Raji (cell line): ENCODE data around the gene TM7SF2.
A peak's percentile ranks its signal among the peaks of the same experiment; 100 is the strongest.

Experiments used
- POLR2A ChIP-seq: IDR thresholded peaks from 2 replicates; pipeline ENCODE4 v1.6.1; 2011; ENCODE audit warnings: low read depth, low read length, control low read depth; ENCODE audit not compliant: insufficient read depth

The TM7SF2 gene

GRCh38 chr11:65103476-65103875, 8.2 kb upstream of the TM7SF2 start:
- no peak for TF ChIP-seq POLR2A

GRCh38 chr11:65104628-65105027, 7.0 kb upstream of the TM7SF2 start:
- TF ChIP-seq POLR2A, result no peak

DNA sequence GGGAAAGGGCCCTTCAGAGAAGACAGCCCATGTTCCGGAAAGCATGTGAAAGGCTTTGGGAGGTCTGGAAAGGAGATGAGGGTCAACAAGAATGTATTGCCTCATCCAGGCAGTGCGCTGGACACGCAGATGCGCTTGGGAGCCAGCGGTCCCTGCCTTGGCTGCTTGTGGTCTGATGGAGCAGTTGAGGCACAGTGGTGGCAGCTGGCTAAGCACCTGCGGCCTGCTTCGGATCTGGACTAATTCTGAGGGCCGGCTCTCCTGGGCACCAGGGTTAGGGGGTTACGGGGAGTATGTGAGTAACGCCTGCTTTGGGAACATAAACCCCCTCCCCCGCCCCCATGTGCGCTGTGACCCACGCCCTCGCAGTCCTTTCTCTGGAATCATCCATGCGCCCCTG, 4.6 kb upstream of the TM7SF2 start:
- TF ChIP-seq POLR2A, result no peak

- no peak for TF ChIP-seq POLR2A
Measured at GRCh38 chr11:65107751-65108468, 3.8 kb upstream of the TM7SF2 start.

DNA sequence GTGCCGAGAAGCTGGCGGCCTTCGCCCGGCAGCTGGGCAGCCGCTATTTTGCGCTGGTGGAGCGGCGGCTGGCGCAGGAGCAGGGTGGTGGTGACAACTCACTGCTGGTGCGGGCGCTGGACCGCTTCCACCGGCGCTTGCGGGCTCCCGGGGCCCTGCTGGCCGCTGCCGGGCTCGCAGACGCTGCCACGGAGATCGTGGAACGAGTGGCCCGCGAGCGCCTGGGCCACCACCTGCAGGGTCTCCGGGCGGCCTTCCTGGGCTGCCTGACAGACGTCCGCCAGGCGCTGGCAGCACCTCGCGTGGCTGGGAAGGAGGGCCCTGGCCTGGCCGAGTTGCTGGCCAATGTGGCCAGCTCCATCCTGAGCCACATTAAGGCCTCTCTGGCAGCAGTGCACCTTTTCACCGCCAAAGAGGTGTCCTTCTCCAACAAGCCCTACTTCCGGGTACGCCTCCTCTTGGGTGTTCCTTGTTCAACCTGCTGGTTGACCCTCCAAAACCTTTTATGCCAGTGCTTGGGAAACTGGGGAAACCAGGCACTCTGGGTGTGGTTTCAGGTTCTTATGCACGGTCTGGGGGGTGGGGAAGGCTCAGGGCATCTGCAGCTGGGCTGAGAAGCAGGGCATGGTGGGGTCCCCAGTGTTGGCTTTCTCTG, 3.1 kb upstream of the TM7SF2 start:
- TF ChIP-seq POLR2A, result no peak

GRCh38 chr11:65109231-65110198, 2.2 kb upstream of the TM7SF2 start:
- no peak for TF ChIP-seq POLR2A

GRCh38 chr11:65110354-65110861, 1.3 kb upstream of the TM7SF2 start:
- no peak for TF ChIP-seq POLR2A

DNA sequence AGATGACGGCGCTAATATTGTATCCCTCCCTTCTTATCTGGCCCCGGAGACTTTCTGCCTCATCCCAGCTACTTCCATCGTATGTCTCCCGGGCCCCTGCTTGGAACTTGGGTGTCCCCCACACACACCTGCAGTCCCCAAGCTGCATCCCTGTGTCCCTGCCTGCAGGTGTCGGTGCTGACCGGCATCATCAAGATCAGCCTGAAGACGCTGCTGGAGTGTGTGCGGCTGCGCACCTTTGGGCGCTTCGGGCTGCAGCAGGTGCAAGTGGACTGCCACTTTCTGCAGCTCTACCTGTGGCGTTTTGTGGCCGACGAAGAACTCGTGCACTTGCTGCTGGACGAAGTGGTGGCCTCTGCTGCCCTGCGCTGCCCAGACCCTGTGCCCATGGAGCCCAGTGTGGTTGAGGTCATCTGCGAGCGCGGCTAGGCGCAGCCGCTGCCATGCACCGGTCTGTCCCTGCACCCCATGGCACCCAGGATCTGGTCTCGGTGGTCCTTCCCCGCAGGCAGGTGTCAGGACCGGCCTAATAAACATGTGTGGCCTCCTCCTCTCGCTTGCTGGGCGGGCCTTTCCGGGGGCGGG, 421 bp upstream of the TM7SF2 start:
- TF ChIP-seq POLR2A, result no peak

DNA sequence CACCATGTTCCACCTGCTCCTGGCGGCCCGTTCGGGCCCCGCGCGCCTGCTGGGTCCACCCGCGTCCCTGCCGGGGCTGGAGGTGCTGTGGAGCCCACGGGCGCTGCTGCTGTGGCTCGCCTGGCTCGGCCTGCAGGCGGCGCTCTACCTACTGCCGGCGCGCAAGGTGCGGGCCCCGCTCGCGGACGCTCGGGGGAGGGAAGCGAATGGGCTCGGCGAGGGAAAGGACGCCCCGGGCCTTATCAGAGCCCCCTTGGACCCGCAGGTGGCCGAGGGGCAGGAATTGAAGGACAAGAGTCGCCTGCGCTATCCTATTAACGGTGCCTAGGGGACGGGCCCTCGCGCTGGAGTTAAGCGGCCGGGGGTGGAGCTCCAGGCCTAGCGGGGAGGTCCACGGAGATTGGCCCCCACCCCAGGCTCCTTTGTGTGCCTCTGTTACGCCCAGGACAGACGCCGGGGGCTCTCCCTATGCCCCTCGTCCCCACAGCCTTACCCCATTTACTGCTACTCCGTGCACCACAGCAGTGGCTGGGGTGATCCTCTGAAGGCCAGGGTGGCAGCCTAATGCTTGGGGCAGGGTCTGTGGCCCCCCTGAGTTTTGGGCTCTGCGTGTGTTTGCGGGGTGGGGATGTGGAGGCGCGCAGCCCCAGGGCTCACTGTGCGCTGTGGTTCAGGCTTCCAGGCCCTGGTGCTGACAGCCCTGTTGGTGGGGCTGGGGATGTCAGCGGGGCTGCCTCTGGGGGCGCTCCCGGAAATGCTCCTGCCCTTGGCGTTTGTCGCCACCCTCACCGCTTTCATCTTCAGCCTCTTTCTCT, 1.1 kb downstream of the TM7SF2 start:
- peak; percentile 46 for TF ChIP-seq POLR2A

DNA sequence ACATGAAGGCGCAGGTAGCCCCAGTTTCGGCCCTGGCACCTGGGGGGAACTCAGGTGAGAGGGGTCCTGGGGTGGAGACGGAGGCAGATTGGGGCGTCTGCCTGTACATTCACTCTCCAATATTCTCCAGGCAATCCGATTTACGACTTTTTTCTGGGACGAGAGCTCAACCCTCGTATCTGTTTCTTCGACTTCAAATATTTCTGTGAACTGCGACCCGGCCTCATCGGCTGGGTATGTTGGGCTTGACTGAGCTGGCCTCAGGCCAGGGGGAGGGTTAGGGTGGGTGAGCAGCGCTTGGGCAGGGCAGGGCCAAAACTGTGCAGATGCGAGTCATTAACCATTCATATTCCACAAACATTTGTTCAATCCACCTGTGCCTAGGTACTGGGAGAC, 1.7 kb downstream of the TM7SF2 start:
- TF ChIP-seq POLR2A, result no peak

DNA sequence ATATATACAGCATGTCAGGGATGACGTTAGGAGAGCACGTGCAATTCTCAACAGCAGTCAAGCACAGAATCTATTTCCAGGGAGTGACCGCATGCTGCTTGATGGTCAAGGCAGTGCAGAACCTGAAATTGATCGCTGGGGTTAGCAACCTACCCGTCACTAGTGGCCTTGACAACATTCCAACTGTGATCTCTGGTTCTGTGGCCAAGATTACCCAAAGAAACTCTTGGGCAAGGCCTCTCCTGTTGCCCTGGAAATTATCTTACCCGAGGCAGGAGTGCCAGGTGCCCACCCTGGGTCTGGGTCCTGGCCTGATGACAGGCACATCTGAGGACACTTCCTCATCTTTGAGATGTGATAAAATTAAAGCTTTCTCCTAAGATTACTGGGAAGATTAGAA, 2.2 kb downstream of the TM7SF2 start:
- TF ChIP-seq POLR2A, result no peak

GRCh38 chr11:65114538-65115171, 3.0 kb downstream of the TM7SF2 start:
- no peak; the same call in 1 of the 2 replicates for TF ChIP-seq POLR2A

- 0 out of 2 replicates have a peak, but pooled peaks have one; percentile 21 for TF ChIP-seq POLR2A
Measured at GRCh38 chr11:65115361-65116082, 3.9 kb downstream of the TM7SF2 start.
